ENCODE data around the gene BPIFB3. TPM values are rescaled to one million over a fixed set of nuclear protein-coding genes. Genes with fewer than 3 reads are reported as not detected.

Gene BPIFB3
- total and polyA plus RNA-seq, 2 of the 4 experiments (the other 2 are of a cell fraction): not detected

DNA sequence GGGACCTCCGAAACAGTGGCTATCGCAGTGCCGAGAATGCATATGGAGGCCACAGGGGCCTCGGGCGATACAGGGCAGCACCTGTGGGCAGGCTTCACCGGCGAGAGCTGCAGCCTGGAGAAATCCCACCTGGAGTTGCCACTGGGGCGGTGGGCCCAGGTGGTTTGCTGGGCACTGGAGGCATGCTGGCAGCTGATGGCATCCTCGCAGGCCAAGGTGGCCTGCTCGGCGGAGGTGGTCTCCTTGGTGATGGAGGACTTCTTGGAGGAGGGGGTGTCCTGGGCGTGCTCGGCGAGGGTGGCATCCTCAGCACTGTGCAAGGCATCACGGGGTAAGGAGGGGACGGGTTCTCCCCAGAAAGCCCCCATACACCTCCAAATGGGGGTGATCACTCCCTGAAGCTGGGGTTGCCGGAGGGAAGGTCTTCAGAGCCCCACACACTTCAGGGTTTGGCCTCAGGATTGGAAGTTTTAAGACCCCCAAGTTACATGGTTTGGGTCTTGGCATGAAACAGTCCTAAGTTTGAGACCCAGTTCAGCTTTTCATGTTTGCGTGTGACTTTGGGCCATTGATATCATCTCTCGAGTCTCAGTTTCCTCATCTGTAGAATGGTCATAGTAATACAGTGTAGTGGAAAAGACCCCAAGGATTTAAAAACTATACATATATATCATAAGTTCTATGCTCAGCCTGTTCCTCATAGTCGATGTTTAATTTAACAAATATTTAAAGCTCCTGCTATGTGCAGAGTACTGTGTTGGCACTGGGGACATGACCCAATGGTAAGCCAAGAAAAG, 30.0 kb downstream of the BPIFB3 start:
- H3K23ac ChIP-seq (ENCODE audit: low read depth, low read length): no peak overlapping the region
- no peak overlapping the region for H2BK5ac ChIP-seq (ENCODE audit: low read depth, low read length, poor library complexity, severe bottlenecking)
- no peak overlapping the region for H3K9ac ChIP-seq (ENCODE audit: low read depth, low read length)
- H4K8ac ChIP-seq (ENCODE audit: low read depth in 2 of 2, low read length in 2 of 2): no peak overlapping the region
- no peak overlapping the region for H3K4me3 ChIP-seq (ENCODE audit: insufficient read depth, low read depth, low read length)
- no peak overlapping the region for H2BK15ac ChIP-seq (ENCODE audit: low read depth, low read length)
- H3K56ac ChIP-seq (ENCODE audit: extremely low read depth, insufficient read depth, low read length): no peak overlapping the region
- 64% methylated on average over 7 of the region's 20 CpGs; no CpG with 5 or more reads in 1 of the 2 experiments for WGBS, 2 experiments (ENCODE audit: extremely low coverage in 2 of 2, insufficient read length in 1 of 2)
- dilution Hi-C loops (cut with HindIII; ENCODE audit: low sequenced_read_pairs, unreplicated experiment) (no loop called here), intact Hi-C loops (cut with micrococcal nuclease) (no loop called here), in situ Hi-C loops (cut with MboI; ENCODE audit: low sequenced_read_pairs) (no loop called here)
- no peak overlapping the region for H2AFZ ChIP-seq (replicated peaks; ENCODE audit: low read length, poor library complexity)
- H3K27ac ChIP-seq (ENCODE audit: insufficient read depth, low read length): no peak overlapping the region
- no peak overlapping the region for H3K4ac ChIP-seq (ENCODE audit: low read depth, low read length)
- no peak overlapping the region for H2BK20ac ChIP-seq (ENCODE audit: low read depth, low read length)
- H4K5ac ChIP-seq (ENCODE audit: low read depth, low read length): no peak overlapping the region
- no peak overlapping the region for H4K91ac ChIP-seq (ENCODE audit: insufficient read depth, low read depth, low read length)
- no peaks in the 10 kb centered on the region for H3K36me3 ChIP-seq (ENCODE audit: control insufficient read depth, insufficient read depth, low read length)
- no peak overlapping the region for H2AK5ac ChIP-seq (ENCODE audit: low read depth, low read length)
- no peak overlapping the region for H3K14ac ChIP-seq (replicated peaks; ENCODE audit: low read depth, low read length)
- no peaks in the 10 kb centered on the region for H3K9me1 ChIP-seq (ENCODE audit: insufficient read depth, low read length)
- H3K9me3 ChIP-seq (ENCODE audit: control insufficient read depth, insufficient read depth, low read length): no peaks in the 10 kb centered on the region
- H3K27me3 ChIP-seq (ENCODE audit: control insufficient read depth, insufficient read depth, low read length): peaks cover 3% of the 10 kb centered on the region; the same call in 1 of the 2 replicates
- no peaks in the 10 kb centered on the region for H4K20me1 ChIP-seq (ENCODE audit: insufficient read depth, low read length)
- no TSS peak for BruUV-seq (replicated peaks)
- no peak for ATAC-seq (ENCODE audit: low read depth)
- H2BK120ac ChIP-seq (ENCODE audit: low read depth, low read length): no peak overlapping the region
- H3K79me1 ChIP-seq (ENCODE audit: low read depth in 1 of 2, low read length in 2 of 2): no peaks in the 10 kb centered on the region
- H3K4me1 ChIP-seq (ENCODE audit: control insufficient read depth, insufficient read depth, low read length): no peaks in the 10 kb centered on the region
- H2AK9ac ChIP-seq (replicated peaks; ENCODE audit: low read depth, low read length, poor library complexity): no peak overlapping the region
- H3K18ac ChIP-seq (ENCODE audit: low read depth, low read length): no peak overlapping the region
- ChIA-PET POLR2A (ENCODE audit: unreplicated experiment) (no interaction called here), CTCF (no interaction called here)
- TF ChIP-seq, protein P1, sequence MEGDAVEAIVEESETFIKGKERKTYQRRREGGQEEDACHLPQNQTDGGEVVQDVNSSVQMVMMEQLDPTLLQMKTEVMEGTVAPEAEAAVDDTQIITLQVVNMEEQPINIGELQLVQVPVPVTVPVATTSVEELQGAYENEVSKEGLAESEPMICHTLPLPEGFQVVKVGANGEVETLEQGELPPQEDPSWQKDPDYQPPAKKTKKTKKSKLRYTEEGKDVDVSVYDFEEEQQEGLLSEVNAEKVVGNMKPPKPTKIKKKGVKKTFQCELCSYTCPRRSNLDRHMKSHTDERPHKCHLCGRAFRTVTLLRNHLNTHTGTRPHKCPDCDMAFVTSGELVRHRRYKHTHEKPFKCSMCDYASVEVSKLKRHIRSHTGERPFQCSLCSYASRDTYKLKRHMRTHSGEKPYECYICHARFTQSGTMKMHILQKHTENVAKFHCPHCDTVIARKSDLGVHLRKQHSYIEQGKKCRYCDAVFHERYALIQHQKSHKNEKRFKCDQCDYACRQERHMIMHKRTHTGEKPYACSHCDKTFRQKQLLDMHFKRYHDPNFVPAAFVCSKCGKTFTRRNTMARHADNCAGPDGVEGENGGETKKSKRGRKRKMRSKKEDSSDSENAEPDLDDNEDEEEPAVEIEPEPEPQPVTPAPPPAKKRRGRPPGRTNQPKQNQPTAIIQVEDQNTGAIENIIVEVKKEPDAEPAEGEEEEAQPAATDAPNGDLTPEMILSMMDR (conservative IDR thresholded peaks at IDR 0.05; ENCODE audit: low read depth, low read length): no peak
- no peak for TF ChIP-seq CHD1 (IDR thresholded peaks at IDR 0.05; ENCODE audit: low read depth, low read length)
- TF ChIP-seq RAD21 (IDR thresholded peaks at IDR 0.05; ENCODE audit: low read length): no peak
- no peak for TF ChIP-seq USF2 (IDR thresholded peaks at IDR 0.05; ENCODE audit: low read depth, low read length)
- no peak for TF ChIP-seq BHLHE40 (IDR thresholded peaks at IDR 0.05; ENCODE audit: low read depth, low read length)
- TF ChIP-seq FOS (IDR thresholded peaks at IDR 0.05; ENCODE audit: low read depth, low read length): no peak
- no peak for TF ChIP-seq MXI1 (IDR thresholded peaks at IDR 0.05; ENCODE audit: borderline replicate concordance, low read depth, low read length)
- no peak for TF ChIP-seq MAFK (IDR thresholded peaks at IDR 0.05; ENCODE audit: low read depth, low read length)
- TF ChIP-seq POLR2A (IDR thresholded peaks at IDR 0.05; ENCODE audit: low read depth, low read length): no peak
- TF ChIP-seq MAZ (IDR thresholded peaks at IDR 0.05; ENCODE audit: borderline replicate concordance, low read depth, low read length): no peak
- TF ChIP-seq, protein P2, sequence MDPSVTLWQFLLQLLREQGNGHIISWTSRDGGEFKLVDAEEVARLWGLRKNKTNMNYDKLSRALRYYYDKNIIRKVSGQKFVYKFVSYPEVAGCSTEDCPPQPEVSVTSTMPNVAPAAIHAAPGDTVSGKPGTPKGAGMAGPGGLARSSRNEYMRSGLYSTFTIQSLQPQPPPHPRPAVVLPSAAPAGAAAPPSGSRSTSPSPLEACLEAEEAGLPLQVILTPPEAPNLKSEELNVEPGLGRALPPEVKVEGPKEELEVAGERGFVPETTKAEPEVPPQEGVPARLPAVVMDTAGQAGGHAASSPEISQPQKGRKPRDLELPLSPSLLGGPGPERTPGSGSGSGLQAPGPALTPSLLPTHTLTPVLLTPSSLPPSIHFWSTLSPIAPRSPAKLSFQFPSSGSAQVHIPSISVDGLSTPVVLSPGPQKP (IDR thresholded peaks at IDR 0.05; ENCODE audit: borderline replicate concordance, low read depth, low read length): no peak
- TF ChIP-seq SMC3 (IDR thresholded peaks at IDR 0.05; ENCODE audit: low read depth, low read length): no peak
- TF ChIP-seq RFX5 (IDR thresholded peaks at IDR 0.05; ENCODE audit: low read depth, low read length): no peak
- no peak for TF ChIP-seq CEBPB (IDR thresholded peaks at IDR 0.05; ENCODE audit: low read depth, low read length)
- no peak for DNase-seq
- no peak overlapping the region for H3K4me2 ChIP-seq (ENCODE audit: low read depth, low read length)

Data from IMR-90 (cell line).